Activated naive CD4-positive, alpha-beta T cell treated with anti-CD3 and anti-CD28 coated beads, Interleukin-2, amount 50 U/mL, for 16 hours (primary cell): ENCODE data around the gene CD244.
"Not testable (repeated sequence)": the region's sequence is repeated elsewhere in the genome, so short reads cannot be mapped to it uniquely, and the experiment has no call there.

Source experiments
- DNase-seq: peaks from one replicate; pipeline ENCODE4 v3.0.0-alpha.2; 2020

Gene CD244

GRCh38 chr1:160808289-160808688, 54.4 kb downstream of the CD244 start:
- no peak for DNase-seq

GRCh38 chr1:160807738-160808137, 54.9 kb downstream of the CD244 start:
- no peak for DNase-seq

- no peak for DNase-seq
Measured at GRCh38 chr1:160807247-160807646, 55.4 kb downstream of the CD244 start.

GRCh38 chr1:160806784-160807183, 55.9 kb downstream of the CD244 start:
- no peak for DNase-seq

- no peak for DNase-seq
Measured at GRCh38 chr1:160806109-160806665, 56.5 kb downstream of the CD244 start.

- no peak for DNase-seq
Measured at GRCh38 chr1:160801836-160802580, 60.7 kb downstream of the CD244 start.

- no peak for DNase-seq
Measured at GRCh38 chr1:160800645-160801408, 61.9 kb downstream of the CD244 start.

- peak; percentile 63 for DNase-seq
Measured at GRCh38 chr1:160800142-160800541, 62.5 kb downstream of the CD244 start.

GRCh38 chr1:160799641-160800040, 63.0 kb downstream of the CD244 start:
- no peak for DNase-seq

- no peak for DNase-seq
Measured at GRCh38 chr1:160798439-160798838, 64.2 kb downstream of the CD244 start.

- DNase-seq = peak; percentile 68
Measured at GRCh38 chr1:160797861-160798273, 64.8 kb downstream of the CD244 start.

- DNase-seq = no peak
Measured at GRCh38 chr1:160797271-160797709, 65.4 kb downstream of the CD244 start.

- peak; percentile 75 for DNase-seq
Measured at GRCh38 chr1:160795951-160796383, 66.7 kb downstream of the CD244 start, which contains the start of gene LY9. TSS of gene LY9 (plus strand) at chr1:160796174. CDS start at chr1:160796188, 14 bp downstream.

GRCh38 chr1:160794376-160794775, 68.3 kb downstream of the CD244 start:
- no peak for DNase-seq

GRCh38 chr1:160789702-160790611, 72.7 kb downstream of the CD244 start:
- no peak for DNase-seq

GRCh38 chr1:160789051-160789701, 73.5 kb downstream of the CD244 start:
- no peak for DNase-seq

- DNase-seq = not testable (repeated sequence)
Measured at GRCh38 chr1:160782988-160783765, 79.5 kb downstream of the CD244 start.

- DNase-seq = no peak
Measured at GRCh38 chr1:160781914-160782689, 80.6 kb downstream of the CD244 start.

GRCh38 chr1:160781186-160781766, 81.4 kb downstream of the CD244 start:
- DNase-seq = no peak

GRCh38 chr1:160780398-160780755, 82.3 kb downstream of the CD244 start:
- no peak for DNase-seq
